ENCODE data around the gene SIN3B. TPM values are rescaled to one million over a fixed set of nuclear protein-coding genes. Genes with fewer than 3 reads are reported as not detected.

SIN3B gene
- total and polyA plus RNA-seq, 9 of the 15 experiments (the other 6 are each of a cell fraction or from before 2014, with no cell fraction given), result 0.51 to 34.2 (median 14.3) TPM

DNA sequence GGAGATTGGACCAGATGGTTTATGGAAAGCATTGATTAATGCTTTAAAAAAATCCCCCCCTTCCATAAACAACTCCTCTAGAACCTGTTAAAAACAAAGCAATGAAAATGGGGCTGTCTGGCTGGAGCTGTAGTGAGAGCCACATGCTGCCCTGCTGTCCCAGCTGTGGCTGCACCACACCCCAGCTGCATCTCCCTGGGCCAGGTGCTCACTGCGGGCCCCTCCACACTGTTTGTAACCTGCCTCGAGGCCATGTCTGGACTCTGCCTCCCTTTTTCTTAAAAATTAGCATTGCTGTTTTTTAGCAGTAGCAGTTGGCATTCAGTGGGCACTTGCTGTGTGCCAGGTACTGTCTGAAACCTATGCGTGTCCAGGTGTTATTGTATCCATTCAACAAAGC is 44.4 kb downstream of the SIN3B start (continued):
- TF ChIP-seq ZNF778 (CRISPR knock-in tag; IDR thresholded peaks at IDR 0.05), result no peak
- TF ChIP-seq PTTG1 (tag; IDR thresholded peaks at IDR 0.05; ENCODE audit: low read depth), result no peak
- TF ChIP-seq, protein P1, sequence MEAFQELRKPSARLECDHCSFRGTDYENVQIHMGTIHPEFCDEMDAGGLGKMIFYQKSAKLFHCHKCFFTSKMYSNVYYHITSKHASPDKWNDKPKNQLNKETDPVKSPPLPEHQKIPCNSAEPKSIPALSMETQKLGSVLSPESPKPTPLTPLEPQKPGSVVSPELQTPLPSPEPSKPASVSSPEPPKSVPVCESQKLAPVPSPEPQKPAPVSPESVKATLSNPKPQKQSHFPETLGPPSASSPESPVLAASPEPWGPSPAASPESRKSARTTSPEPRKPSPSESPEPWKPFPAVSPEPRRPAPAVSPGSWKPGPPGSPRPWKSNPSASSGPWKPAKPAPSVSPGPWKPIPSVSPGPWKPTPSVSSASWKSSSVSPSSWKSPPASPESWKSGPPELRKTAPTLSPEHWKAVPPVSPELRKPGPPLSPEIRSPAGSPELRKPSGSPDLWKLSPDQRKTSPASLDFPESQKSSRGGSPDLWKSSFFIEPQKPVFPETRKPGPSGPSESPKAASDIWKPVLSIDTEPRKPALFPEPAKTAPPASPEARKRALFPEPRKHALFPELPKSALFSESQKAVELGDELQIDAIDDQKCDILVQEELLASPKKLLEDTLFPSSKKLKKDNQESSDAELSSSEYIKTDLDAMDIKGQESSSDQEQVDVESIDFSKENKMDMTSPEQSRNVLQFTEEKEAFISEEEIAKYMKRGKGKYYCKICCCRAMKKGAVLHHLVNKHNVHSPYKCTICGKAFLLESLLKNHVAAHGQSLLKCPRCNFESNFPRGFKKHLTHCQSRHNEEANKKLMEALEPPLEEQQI (IDR thresholded peaks at IDR 0.05), result no peak
- no peak for TF ChIP-seq NR3C1 (CRISPR knock-in tag; IDR thresholded peaks at IDR 0.05)
- TF ChIP-seq SUPT5H (IDR thresholded peaks at IDR 0.05), result no peak
- TF ChIP-seq ZNF140 (CRISPR knock-in tag; IDR thresholded peaks at IDR 0.05), result no peak
- no peak for TF ChIP-seq XRCC3 (IDR thresholded peaks at IDR 0.05)
- TF ChIP-seq ARID2 (IDR thresholded peaks at IDR 0.05), result no peak
- TF ChIP-seq, protein P2, sequence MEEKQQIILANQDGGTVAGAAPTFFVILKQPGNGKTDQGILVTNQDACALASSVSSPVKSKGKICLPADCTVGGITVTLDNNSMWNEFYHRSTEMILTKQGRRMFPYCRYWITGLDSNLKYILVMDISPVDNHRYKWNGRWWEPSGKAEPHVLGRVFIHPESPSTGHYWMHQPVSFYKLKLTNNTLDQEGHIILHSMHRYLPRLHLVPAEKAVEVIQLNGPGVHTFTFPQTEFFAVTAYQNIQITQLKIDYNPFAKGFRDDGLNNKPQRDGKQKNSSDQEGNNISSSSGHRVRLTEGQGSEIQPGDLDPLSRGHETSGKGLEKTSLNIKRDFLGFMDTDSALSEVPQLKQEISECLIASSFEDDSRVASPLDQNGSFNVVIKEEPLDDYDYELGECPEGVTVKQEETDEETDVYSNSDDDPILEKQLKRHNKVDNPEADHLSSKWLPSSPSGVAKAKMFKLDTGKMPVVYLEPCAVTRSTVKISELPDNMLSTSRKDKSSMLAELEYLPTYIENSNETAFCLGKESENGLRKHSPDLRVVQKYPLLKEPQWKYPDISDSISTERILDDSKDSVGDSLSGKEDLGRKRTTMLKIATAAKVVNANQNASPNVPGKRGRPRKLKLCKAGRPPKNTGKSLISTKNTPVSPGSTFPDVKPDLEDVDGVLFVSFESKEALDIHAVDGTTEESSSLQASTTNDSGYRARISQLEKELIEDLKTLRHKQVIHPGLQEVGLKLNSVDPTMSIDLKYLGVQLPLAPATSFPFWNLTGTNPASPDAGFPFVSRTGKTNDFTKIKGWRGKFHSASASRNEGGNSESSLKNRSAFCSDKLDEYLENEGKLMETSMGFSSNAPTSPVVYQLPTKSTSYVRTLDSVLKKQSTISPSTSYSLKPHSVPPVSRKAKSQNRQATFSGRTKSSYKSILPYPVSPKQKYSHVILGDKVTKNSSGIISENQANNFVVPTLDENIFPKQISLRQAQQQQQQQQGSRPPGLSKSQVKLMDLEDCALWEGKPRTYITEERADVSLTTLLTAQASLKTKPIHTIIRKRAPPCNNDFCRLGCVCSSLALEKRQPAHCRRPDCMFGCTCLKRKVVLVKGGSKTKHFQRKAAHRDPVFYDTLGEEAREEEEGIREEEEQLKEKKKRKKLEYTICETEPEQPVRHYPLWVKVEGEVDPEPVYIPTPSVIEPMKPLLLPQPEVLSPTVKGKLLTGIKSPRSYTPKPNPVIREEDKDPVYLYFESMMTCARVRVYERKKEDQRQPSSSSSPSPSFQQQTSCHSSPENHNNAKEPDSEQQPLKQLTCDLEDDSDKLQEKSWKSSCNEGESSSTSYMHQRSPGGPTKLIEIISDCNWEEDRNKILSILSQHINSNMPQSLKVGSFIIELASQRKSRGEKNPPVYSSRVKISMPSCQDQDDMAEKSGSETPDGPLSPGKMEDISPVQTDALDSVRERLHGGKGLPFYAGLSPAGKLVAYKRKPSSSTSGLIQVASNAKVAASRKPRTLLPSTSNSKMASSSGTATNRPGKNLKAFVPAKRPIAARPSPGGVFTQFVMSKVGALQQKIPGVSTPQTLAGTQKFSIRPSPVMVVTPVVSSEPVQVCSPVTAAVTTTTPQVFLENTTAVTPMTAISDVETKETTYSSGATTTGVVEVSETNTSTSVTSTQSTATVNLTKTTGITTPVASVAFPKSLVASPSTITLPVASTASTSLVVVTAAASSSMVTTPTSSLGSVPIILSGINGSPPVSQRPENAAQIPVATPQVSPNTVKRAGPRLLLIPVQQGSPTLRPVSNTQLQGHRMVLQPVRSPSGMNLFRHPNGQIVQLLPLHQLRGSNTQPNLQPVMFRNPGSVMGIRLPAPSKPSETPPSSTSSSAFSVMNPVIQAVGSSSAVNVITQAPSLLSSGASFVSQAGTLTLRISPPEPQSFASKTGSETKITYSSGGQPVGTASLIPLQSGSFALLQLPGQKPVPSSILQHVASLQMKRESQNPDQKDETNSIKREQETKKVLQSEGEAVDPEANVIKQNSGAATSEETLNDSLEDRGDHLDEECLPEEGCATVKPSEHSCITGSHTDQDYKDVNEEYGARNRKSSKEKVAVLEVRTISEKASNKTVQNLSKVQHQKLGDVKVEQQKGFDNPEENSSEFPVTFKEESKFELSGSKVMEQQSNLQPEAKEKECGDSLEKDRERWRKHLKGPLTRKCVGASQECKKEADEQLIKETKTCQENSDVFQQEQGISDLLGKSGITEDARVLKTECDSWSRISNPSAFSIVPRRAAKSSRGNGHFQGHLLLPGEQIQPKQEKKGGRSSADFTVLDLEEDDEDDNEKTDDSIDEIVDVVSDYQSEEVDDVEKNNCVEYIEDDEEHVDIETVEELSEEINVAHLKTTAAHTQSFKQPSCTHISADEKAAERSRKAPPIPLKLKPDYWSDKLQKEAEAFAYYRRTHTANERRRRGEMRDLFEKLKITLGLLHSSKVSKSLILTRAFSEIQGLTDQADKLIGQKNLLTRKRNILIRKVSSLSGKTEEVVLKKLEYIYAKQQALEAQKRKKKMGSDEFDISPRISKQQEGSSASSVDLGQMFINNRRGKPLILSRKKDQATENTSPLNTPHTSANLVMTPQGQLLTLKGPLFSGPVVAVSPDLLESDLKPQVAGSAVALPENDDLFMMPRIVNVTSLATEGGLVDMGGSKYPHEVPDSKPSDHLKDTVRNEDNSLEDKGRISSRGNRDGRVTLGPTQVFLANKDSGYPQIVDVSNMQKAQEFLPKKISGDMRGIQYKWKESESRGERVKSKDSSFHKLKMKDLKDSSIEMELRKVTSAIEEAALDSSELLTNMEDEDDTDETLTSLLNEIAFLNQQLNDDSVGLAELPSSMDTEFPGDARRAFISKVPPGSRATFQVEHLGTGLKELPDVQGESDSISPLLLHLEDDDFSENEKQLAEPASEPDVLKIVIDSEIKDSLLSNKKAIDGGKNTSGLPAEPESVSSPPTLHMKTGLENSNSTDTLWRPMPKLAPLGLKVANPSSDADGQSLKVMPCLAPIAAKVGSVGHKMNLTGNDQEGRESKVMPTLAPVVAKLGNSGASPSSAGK (IDR thresholded peaks at IDR 0.05), result no peak
- no peak for TF ChIP-seq ELF4 (CRISPR knock-in tag; IDR thresholded peaks at IDR 0.05)
- TF ChIP-seq ZBTB7A (IDR thresholded peaks at IDR 0.05; ENCODE audit: borderline replicate concordance, control insufficient read depth, low read depth, low read length), result no peak
- TF ChIP-seq NFE2L1 (tag; IDR thresholded peaks at IDR 0.05; ENCODE audit: borderline replicate concordance, low read depth), result no peak
